Prostate gland (tissue), 2 donors: ENCODE results near the gene PILRA. TPM values are rescaled to one million over a fixed set of nuclear protein-coding genes. Genes with fewer than 3 reads are reported as not detected.

Experiments
- DNase-seq: peaks from one replicate; pipeline ENCODE4 v3.0.0-alpha.2; 2019; ENCODE audit warnings: low spot score
- H3K27ac ChIP-seq, 2 donors: fragments of 200-600 bp; sonication (generic); 2 replicates each; pipeline ENCODE4 v1.5.1; 2017 to 2019
- H3K27me3 ChIP-seq: fragments of 200-600 bp; sonication (generic); replicated peaks from 2 replicates; pipeline ENCODE4 v1.5.1; 2019; ENCODE audit not compliant: insufficient read depth
- H3K36me3 ChIP-seq, 2 donors: fragments of 200-600 bp; sonication (generic); 1 replicate in 1 of 2; 2 replicates in 1 of 2; pipeline versions ENCODE4 v1.5.1 to v1.8.1; 2017 to 2019
- H3K4me1 ChIP-seq: fragments of 200-600 bp; sonication (generic); replicated peaks from 2 replicates; pipeline ENCODE4 v1.5.1; 2019
- H3K4me3 ChIP-seq, 2 donors: fragments of 200-600 bp; sonication (generic); 2 replicates each; pipeline ENCODE4 v1.5.1; 2017 to 2019
- H3K9me3 ChIP-seq: fragments of 200-600 bp; sonication (generic); 2 replicates; pipeline ENCODE4 v1.5.1; 2017
- POLR2A ChIP-seq: fragments of 450-650 bp; IDR thresholded peaks from one replicate; pipeline ENCODE4 v1.6.1; 2016; ENCODE audit warnings: antibody characterized with exemption, mild to moderate bottlenecking
- POLR2AphosphoS5 ChIP-seq: sonication (generic); formaldehyde crosslinking; IDR thresholded peaks from one replicate; pipeline ENCODE4 v1.6.1; 2017; ENCODE audit warnings: antibody characterized with exemption
- WGBS: methylation state at CpG from one replicate; pipeline ENCODE4 v1.1.5; 2018; 5-methylcytosine and 5-hydroxymethylcytosine counted together
- intact Hi-C: fragments of 100-400 bp; cut with DNase I; formaldehyde crosslinking; loops from one replicate; pipeline ENCODE4 v1.14.2; 2022
- total RNA-seq, 2 donors: library from RNA; depleted of rRNA; stranded (reverse); fragments of >200 nt; gene quantifications; one replicate each; pipeline ENCODE4 v1.1.0, GENCODE V29; 2016
- TF ChIP-seq, protein P1 (sequence below), 4 experiments: fragments of 200-600 bp in 2 of 4; fragments of 450-650 bp in 2 of 4; sonication (generic) in 2 of 4; IDR thresholded peaks; 1 replicate in 3 of 4; 2 replicates in 1 of 4; pipeline ENCODE4 v1.5.1; 2016 to 2019; ENCODE audit warnings: antibody characterized with exemption in 4 of 4, mild to moderate bottlenecking in 2 of 4, moderate library complexity in 2 of 4

The PILRA gene
- total RNA-seq, 2 donors from 2014 or later = 4.9 to 11.9 TPM

DNA sequence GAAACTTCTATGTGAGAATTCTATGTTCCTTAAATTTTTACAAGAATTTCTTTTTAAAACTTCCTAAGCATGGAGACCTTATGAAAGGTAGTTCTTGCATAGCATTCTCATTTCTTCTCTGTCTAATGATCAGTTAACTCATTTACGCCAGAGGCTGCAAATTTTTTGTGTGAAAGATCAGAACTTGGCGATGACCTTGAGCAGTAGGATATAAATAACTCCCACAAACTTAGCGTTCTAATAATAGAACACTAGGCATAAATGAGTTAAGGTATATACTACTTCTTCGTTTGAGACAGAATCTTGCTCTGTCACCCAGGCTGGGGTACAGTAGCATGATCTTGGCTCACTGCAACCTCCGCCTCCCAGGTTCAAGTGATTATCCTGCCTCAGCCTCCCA, 13.7 kb downstream of the PILRA start:
- H3K36me3 ChIP-seq = no peaks in the 10 kb centered on the region
- WGBS = 81% methylated on average over 5 of the region's 5 CpGs
- TF ChIP-seq, protein P1, sequence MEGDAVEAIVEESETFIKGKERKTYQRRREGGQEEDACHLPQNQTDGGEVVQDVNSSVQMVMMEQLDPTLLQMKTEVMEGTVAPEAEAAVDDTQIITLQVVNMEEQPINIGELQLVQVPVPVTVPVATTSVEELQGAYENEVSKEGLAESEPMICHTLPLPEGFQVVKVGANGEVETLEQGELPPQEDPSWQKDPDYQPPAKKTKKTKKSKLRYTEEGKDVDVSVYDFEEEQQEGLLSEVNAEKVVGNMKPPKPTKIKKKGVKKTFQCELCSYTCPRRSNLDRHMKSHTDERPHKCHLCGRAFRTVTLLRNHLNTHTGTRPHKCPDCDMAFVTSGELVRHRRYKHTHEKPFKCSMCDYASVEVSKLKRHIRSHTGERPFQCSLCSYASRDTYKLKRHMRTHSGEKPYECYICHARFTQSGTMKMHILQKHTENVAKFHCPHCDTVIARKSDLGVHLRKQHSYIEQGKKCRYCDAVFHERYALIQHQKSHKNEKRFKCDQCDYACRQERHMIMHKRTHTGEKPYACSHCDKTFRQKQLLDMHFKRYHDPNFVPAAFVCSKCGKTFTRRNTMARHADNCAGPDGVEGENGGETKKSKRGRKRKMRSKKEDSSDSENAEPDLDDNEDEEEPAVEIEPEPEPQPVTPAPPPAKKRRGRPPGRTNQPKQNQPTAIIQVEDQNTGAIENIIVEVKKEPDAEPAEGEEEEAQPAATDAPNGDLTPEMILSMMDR (IDR thresholded peaks at IDR 0.05) = no peak
- no peak for TF ChIP-seq POLR2AphosphoS5
- no peak for TF ChIP-seq POLR2A
- no peaks in the 10 kb centered on the region for H3K4me1 ChIP-seq
- no peak for DNase-seq
- no peak overlapping the region for H3K27ac ChIP-seq
- no peaks in the 10 kb centered on the region for H3K9me3 ChIP-seq
- H3K4me3 ChIP-seq = no peak overlapping the region
- no peaks in the 10 kb centered on the region for H3K27me3 ChIP-seq
- intact Hi-C loops = no loop called here

DNA sequence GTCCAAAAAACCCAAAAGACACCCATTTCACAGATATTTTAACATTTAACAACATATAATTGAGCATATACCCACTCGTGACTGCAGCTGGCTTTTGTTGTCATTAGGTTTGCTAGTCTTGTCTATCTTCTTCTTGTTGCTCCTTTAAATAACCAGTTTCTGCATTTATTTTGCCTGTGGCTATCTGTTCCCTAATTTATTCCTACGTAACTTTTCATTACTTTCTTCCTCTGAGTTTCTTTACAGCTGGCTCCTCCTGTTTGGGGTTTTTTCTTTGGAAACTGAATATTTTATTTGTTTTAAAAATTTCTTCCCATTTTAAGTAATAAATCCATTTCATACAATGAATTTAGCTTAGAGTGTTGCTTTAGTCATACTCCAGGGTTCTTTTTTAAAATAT, 14.4 kb downstream of the PILRA start:
- no peaks in the 10 kb centered on the region for H3K9me3 ChIP-seq
- TF ChIP-seq POLR2A = no peak
- TF ChIP-seq, protein P1 (IDR thresholded peaks at IDR 0.05) = no peak
- no peak for TF ChIP-seq POLR2AphosphoS5
- no peak for DNase-seq
- no peaks in the 10 kb centered on the region for H3K27me3 ChIP-seq
- H3K36me3 ChIP-seq = no peaks in the 10 kb centered on the region
- no peaks in the 10 kb centered on the region for H3K4me1 ChIP-seq
- intact Hi-C loops = no loop called here
- H3K4me3 ChIP-seq = no peak overlapping the region
- 88% methylated on average over 2 of the region's 2 CpGs for WGBS
- H3K27ac ChIP-seq = no peak overlapping the region

DNA sequence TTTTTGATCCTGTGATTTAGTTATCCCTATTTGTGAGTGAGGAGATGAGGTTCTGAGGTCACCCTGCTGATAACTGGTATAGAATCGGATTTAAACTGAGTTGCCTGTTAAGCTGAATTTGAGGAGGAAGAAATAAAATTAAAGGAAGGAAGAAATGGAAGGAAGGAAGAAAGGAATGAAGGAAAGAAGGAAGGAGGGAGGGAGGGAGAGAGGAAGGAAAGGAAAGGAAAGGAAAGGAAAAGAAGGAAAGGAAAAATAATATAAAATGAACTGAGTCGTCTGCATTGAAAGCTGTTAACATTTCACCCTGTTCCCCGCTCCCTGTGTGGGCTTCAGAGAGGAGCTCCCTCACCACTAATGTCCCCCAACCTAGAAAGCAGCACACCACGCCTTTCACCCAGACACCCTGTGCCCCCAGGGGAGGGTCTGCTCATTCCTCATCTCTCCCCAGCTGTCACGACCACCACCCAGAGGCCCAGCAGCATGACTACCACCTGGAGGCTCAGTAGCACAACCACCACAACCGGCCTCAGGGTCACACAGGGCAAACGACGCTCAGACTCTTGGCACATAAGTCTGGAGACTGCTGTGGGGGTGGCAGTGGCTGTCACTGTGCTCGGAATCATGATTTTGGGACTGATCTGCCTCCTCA, 16.3 kb downstream of the PILRA start:
- 78% methylated on average over 9 of the region's 9 CpGs for WGBS
- no peaks in the 10 kb centered on the region for H3K4me1 ChIP-seq
- no peaks in the 10 kb centered on the region for H3K27me3 ChIP-seq
- intact Hi-C loops = no loop called here
- no peaks in the 10 kb centered on the region for H3K36me3 ChIP-seq
- H3K9me3 ChIP-seq = no peaks in the 10 kb centered on the region
- no peak overlapping the region for H3K27ac ChIP-seq
- TF ChIP-seq, protein P1 (IDR thresholded peaks at IDR 0.05) = no peak
- no peak for TF ChIP-seq POLR2AphosphoS5
- TF ChIP-seq POLR2A = no peak
- no peak for DNase-seq
- H3K4me3 ChIP-seq = no peak overlapping the region

DNA sequence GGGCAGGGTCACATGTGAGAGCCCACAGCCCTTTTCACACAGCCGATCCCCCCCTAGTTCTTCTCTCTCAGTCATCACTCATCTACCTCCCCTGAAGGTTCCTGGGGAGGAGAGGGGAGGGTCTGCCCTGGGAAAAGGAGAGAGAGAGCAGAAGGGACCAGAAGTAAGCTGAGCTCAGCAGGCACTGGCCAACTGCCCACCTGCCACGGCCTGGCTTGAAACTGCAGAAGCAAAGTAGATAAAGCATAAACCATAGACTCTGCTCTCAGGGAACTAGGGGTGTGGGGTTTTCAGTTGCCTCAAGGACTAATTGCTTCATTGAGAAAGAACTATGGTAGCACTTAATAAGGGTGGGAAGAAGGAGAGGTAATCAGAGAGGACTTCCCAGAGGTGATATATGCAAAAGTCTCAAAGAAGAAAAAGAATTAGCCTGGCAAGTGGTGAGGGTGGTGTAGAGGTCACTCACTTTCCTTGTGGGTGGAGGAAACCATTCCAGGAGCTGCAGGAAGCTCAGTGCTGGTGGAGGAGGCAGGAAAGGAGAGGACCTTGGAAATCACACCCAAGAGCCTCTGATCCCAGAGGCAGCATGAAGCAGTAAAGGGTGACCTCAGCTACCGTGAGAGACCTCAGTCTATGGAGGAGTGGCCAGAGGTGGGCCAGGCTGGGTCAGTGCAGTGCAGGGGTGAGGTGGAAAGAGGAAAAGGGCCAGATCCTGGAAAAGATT, 17.2 kb downstream of the PILRA start:
- no peak overlapping the region for H3K27ac ChIP-seq
- no peak for DNase-seq
- H3K36me3 ChIP-seq = no peaks in the 10 kb centered on the region
- no peaks in the 10 kb centered on the region for H3K4me1 ChIP-seq
- no peaks in the 10 kb centered on the region for H3K27me3 ChIP-seq
- H3K4me3 ChIP-seq = no peak overlapping the region
- H3K9me3 ChIP-seq = no peaks in the 10 kb centered on the region
- 73% methylated on average over 3 of the region's 3 CpGs for WGBS
- intact Hi-C loops = no loop called here
- TF ChIP-seq POLR2AphosphoS5 (no peak), POLR2A (no peak)
- TF ChIP-seq, protein P1 (IDR thresholded peaks at IDR 0.05) = no peak
